Measurements from ENCODE around the gene SCCPDH.

Gene SCCPDH

GRCh38 chr1:246755419-246755818, 31.2 kb downstream of the SCCPDH start:
- DNase-seq: no peak

GRCh38 chr1:246760422-246761347, 36.5 kb downstream of the SCCPDH start:
- no peak for DNase-seq

- no peak for DNase-seq
Measured at GRCh38 chr1:246761396-246761795, 37.2 kb downstream of the SCCPDH start.

- no peak for DNase-seq
Measured at GRCh38 chr1:246765521-246765920, 41.3 kb downstream of the SCCPDH start.

GRCh38 chr1:246768403-246769020, 44.3 kb downstream of the SCCPDH start:
- no peak for DNase-seq

- DNase-seq: no peak
Measured at GRCh38 chr1:246769306-246769705, 45.1 kb downstream of the SCCPDH start.

- DNase-seq: no peak
Measured at GRCh38 chr1:246771366-246771765, 47.2 kb downstream of the SCCPDH start.

- DNase-seq: no peak
Measured at GRCh38 chr1:246772686-246773085, 48.5 kb downstream of the SCCPDH start.

- DNase-seq: no peak
Measured at GRCh38 chr1:246773213-246773641, 49.0 kb downstream of the SCCPDH start.

- DNase-seq: no peak
Measured at GRCh38 chr1:246775531-246776385, 51.5 kb downstream of the SCCPDH start.

GRCh38 chr1:246776923-246777322, 52.7 kb downstream of the SCCPDH start:
- DNase-seq: no peak

GRCh38 chr1:246778663-246779062, 54.5 kb downstream of the SCCPDH start:
- DNase-seq: no peak

GRCh38 chr1:246779561-246780175, 55.5 kb downstream of the SCCPDH start:
- DNase-seq: no peak

- DNase-seq: no peak
Measured at GRCh38 chr1:246780264-246780663, 56.1 kb downstream of the SCCPDH start.

- no peak for DNase-seq
Measured at GRCh38 chr1:246781212-246781611, 57.0 kb downstream of the SCCPDH start.

GRCh38 chr1:246782120-246782900, 58.1 kb downstream of the SCCPDH start:
- DNase-seq: no peak

GRCh38 chr1:246784621-246785493, 60.6 kb downstream of the SCCPDH start:
- no peak for DNase-seq

- DNase-seq: no peak
Measured at GRCh38 chr1:246785494-246786111, 61.4 kb downstream of the SCCPDH start.

- no peak for DNase-seq
Measured at GRCh38 chr1:246786606-246787238, 62.5 kb downstream of the SCCPDH start.
